GM21423 (cell line): ENCODE results near the gene ALDH1L1.
"Not testable (repeated sequence)": the region's sequence is repeated elsewhere in the genome, so short reads cannot be mapped to it uniquely, and the experiment has no call there.

Experiments
- ATAC-seq: cut with Tn5 transposase; IDR thresholded peaks from one replicate; pipeline ENCODE4 v1.9.1; 2021; ENCODE audit warnings: mild to moderate bottlenecking, moderate library complexity; ENCODE audit not compliant: unreplicated experiment

ALDH1L1 gene

DNA sequence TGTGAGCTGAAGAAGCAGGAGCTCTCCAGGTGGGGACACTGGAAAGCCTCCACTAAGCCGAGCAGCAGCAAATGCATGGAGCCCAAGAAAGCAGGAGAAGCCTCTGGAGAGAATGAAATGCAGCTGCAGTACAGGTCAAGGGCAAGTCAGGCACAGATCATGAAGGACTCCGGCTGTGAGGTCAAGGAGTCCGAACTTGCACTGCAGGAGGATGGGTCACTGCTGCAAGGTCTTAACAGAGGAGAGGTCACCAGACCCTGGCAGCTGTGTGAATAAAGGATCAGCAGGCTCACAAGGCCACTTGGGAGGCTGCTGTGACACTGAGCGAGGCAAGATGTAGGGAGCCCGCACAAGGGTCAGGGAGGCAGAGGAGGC lies 71.7 kb downstream of the ALDH1L1 start:
- no peak for ATAC-seq

DNA sequence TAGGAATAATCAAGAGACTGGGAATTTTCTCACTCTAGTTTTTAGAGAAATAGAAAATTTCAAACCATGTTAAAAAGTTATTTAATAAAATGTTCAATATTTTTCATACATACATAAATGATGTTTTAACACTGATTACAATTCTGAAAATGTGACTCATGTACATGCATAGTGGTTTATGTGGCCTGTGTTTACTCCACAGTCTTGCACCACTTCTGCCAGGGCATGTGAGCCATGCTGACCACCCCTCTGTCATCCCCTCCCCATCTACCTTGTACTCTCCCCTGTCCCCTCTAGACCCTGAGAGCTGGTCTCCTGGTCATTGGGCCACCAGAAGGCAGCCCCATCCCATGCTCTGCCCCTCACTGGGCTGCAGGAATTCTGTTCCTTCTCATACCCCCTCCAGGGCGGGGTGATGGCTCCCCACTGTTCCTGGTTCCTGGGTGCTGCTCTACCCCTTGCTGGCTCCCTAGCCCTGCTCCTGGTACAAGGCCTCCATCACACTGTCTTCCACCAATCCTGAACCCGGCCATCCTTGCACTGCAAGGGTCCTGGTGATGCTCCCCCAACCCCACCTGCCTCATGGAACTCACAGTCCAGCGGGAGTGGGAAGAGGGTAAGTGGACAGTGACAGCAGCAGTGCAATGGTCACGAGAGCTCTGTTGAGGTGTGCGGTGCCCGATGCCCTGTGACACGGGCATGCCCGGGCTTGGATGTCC lies 72.3 kb downstream of the ALDH1L1 start:
- no peak for ATAC-seq

DNA sequence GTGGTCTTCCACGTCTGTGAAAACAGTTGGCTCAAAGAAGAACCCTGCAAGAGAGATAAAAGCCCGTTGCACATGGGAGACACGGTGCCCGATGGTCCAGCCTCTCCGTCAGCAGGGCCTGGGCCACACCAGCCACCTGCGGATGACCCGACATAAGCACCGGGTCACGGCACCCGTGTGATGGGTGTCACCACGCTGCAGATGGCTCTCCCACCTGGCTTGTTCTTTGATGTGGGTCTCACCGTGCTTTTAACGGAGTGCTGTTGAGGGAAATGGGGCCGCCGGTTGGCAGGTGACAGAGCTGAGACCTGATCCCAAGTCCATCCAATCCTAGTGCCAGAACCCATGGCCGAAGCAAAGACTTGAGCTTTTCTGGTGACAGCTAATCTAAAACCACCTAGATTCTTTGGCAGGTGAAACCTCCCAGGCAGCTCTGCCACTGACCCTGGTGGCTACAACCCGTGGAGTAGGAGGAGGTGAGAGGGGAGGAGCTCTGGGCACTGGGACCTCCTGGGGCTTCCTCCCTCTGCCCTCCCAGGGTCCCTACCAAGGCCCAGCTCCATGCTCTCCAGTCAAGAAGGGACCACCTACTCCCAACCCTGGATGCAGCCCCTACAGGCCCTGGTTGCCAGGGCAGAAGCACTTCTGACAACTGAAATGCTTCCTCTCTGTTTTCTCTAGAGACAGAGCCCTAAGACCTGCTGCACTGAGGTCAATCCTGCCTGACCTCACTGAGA lies 73.0 kb downstream of the ALDH1L1 start:
- no peak for ATAC-seq

DNA sequence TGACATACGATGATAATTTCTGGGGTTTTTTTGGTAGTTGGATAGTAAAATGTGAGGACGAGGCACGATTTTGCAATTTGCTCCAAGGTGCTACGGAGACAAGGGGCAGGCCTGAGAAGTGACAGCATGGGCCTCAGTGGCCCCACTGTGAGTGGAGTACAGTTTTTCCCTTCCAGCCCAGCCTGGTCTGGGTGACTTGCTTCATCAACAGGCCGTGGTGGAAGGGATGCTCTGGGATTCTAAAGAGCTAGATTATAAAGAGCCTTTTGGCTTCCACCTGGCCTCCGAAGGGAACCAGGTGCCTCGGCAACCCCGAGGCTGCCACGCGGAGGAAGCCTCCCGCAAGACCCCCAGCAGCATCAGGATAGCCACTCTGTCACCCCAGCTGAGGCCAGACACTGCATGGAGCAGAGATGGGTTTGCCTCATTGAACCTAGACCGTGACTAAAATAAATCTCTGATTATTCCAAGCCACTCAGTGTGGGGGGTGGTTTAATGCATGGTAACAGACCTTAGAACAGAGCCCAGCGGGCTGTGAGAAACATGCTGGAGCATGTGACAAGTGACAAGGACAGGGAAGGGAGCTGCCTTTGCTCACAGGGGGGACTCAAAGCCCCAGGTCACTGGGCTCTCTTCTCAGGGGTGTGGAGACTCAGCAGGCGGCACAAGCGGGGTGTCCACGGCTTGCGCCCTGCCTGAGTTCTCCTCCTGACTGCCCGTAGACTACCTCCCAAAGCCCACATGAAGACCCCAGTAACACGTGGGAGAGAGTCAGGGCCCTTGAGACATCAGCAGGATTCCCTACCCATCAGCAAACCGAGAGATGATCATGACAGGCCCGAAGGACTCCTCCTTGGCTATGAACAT lies 73.8 kb downstream of the ALDH1L1 start:
- no peak for ATAC-seq

DNA sequence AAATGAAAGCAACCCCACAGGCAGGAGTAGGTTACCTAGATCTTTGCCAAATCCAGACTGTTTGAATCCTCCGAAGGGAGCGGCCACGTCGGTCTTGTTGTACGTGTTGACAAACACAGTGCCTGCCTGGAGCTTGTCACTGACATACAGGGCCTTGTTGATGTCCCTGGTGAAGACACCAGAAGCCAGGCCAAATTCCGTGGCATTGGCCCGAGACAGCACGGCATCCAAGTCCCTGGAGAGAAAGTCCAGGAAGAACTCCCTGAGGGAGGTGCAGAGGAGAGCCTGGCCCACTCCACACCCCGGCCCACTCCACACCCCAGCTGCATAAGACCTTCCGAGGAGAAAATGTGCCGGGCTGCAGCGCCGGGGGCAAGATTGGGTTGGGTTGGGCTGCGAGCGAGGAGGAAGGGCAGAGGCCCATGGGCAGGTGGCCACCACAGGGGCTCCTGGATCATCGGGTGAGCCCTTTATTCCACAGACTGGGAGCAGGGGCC lies 74.6 kb downstream of the ALDH1L1 start:
- ATAC-seq: no peak

DNA sequence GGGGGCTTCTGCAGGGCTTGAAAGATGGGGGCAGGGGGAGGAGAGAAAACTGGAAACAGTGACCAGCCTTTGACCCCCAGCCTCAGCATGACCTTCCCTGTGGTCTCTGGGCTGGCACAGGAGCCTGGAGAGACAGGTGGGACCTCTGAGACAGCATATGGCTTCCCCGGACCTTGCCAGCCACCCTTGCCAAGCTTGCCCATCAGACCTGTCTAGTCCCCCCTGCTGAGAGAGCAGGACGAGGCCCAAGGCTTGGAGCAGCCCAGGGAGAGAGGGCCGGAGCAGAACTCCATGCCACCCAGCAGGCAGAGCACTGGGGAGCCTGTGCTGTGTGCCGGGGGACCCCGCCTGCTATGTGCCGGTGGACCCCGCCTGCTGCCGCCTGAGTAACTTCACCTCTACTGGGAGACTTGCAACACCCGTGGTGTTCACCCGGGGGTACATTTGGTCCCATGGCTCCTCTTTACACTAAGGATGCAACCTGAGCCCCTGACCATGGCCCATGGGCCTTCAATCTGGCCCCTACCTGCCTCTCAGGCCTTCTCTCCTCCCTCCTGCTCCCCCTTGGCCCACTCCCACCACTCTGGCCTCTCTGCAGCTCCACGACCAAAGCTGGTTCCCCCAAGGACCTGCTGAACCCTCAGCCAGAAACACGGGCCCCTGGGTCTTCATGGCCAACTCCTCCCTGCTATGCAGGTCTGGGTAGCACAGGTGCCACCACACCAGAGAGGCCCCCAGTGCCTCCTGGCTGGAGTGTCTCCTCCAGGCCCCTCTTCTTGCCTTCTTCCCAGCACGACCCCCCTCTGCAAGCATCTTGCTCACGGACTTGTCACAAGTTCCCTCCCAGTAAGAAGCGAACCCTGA lies 75.4 kb downstream of the ALDH1L1 start:
- no peak for ATAC-seq

DNA sequence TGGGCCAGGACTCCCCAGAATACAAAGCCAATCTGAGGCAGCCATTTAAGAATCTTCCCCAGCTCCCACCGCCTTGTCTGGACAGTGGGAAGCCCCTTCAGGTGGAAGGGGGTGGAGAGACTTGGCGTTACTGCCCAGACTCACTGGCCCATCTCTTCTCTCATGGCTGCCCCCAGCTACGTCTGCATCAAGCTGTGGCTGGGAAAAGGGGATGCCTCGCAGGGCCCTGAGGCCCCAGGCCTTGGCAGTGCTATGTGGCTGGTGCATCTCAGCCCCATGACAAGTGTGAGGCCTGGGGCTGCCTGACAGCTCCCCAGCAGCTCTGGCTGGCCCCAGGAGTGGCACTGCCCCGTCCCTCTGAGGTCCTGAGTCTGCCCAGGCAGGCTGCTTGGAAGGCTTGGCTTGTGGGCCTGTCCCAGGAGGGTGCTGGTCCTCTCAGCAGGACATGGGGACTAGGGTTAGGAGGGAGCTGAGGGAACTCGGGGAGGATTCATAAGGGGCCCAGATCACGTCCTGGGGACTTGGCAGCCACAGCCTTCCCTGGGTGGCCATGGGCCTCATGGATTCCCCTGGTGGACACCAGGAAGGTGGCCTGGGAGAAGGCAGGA lies 76.3 kb downstream of the ALDH1L1 start:
- ATAC-seq: no peak

DNA sequence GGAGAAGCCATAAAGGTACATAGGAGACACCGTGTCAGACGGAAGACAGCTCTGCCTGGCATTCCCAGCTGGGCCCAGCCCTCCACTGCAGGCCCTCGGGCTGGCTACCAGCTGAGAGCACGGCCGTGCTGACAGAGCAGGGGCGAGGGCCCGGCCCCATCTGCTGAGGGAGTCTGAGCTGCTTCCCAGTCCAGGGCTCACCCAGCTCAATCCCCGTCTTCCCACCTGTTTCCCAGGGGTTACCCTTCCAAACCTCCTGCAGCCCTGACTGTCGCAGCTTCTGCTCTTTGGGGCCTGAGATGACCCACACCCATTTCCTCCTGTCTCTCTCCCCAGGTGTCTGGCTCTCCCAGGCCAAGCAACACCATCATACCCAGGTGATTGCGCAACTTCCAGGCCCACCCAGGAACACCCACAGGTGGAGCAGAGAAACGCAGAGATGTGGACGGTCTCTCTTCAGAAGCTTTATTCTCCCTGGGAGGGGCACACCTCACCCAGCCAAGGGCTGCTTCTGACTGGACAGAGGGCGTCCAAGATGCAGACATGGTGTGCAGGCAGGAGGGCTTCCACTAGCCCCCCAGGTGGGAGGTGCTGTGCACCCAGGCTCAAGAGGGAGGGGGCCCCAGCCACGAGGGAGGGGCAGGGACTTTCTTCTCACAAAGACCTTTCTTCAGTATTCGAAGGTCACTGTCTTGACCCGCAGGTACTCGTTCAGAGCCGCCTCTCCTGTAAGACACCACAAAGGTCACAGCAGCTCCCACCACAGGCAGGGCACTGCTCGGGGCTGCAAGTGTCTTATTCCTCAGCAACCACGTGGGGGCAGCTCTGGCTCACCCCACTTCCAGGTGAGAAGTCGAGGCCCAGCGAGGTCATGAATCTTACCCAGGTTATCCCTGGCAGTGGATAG lies 77.0 kb downstream of the ALDH1L1 start:
- no peak for ATAC-seq

DNA sequence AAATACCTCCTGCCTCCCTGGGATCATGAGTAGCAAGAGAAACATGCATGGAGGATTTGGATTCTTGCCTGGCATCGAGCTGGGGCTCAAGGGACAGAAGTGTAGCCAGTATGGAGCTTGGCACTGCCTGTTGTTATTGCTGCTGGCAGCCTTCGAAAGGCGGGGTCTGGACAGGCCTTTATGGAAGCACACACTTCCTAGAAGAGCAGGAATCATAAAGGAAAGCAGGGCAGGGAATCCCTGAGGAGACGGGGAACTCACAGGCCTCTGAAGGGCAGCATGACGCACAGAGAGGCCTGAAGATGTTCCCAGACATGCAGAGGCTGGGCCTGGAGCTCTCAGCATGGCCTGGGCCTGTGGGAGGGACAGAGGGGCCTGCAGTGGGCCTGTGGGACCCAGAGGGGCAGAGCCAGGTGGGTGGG lies 77.8 kb downstream of the ALDH1L1 start:
- no peak for ATAC-seq

DNA sequence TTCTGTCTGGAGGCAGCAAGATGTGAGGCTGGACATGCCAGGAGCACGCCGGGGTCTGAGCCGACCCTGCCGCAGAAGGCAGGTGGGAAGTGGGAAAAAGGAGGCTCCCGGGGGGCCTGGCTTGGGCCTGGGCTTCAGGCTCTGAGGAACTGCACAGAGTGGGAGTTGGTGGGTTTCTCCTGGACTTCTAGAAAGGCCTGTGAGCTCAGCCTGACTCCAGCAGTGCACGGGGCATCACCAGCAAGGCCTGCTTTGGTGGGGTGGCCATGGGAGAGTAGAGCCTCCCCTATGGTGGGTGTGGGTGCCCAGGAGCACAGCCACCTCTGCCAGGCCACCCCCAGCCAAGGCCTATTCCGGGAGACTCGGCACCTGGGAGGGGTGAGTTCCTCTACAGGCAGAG lies 78.4 kb downstream of the ALDH1L1 start:
- no peak for ATAC-seq

DNA sequence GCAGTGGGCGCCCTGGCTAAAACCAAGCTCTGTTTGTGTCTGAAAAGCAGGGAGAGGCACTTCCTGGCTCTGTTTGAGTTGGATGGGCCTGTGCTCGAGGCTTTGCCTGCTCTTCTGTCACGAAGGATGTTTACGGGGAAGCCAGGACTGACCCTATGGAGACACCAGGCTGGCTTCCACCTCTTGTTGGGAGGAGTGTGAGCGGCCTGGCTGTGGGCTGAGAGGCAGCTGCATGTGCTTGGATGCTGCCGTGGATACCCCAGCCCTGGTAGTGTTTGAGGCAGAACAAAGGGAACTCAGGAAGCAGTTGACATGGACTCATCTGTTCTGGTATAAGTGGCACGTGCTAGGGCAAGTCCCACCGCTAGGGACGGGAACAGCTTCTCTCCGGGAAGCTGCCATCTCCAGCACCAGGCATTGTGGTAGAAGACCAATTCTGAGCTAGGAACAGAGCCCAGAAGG lies 78.8 kb downstream of the ALDH1L1 start:
- ATAC-seq: no peak

DNA sequence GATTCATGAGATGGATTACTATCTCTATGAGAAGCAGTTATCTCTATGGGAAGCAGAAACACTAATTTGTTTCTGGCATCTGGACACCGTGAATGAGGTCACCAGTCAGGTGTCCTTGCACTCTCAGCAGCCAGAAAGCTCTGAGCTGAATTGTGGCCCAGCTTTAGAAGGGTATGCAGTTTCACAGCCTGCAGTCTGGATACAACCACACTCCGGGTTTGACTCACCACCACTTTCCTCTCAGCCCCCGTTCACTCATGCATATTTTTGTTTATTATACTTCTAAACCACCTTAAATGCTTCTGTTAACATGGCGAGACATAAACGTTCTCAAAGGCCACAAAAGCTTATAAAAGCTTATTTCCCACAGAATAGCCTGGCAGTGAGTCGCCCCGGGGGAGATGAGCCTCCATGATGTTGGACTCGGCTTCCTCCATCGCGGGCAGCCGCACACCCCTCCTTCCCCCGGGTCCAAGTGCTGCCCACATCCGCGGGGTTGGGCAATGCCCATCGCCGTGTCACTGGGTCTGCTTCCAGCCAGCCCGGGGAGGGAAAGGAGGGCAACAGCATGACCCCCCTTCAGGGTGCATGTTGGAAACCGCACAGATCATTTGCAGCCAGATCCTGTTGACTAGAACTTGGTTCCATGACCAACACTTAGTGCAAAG lies 79.6 kb downstream of the ALDH1L1 start:
- ATAC-seq: no peak

DNA sequence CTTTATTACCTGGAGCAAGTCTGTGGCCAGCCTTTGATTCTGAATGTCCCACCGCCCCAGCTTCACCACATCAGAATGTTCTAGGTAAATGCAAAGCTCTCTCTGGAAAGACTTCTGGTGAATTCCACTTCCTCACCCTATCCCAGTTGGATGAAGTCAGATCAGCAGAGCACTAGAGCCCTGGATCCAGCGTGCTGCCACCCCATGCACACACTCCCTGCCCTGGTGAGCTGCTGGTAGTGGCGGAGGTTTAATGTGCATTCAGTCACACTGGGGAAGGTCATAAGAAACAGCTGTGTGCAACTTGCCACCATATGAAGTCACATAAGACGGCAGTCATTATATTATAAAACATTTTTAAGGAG lies 80.1 kb downstream of the ALDH1L1 start:
- no peak for ATAC-seq

DNA sequence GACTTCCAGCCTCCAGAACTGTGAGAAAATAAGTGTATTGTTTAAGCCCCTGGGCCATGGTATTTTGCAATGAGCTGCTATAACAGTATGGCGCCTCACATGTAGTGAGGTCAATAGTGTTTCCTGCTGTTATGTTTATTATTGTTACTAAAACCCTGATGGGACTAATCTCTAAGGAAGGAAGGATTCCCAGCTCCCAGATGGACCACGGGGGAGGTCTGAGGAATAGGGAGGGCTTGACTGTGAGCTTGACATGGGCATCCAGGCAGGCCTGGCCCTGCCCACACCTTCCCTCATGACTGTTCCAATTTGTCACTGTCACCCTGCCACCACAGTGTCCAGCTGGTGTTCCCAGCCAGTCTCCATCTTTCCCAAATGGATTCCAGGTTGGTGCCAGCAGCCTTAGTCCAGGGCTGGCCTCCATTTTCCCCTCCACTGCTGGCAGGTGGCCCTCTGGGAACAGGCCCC lies 82.0 kb downstream of the ALDH1L1 start:
- no peak for ATAC-seq

DNA sequence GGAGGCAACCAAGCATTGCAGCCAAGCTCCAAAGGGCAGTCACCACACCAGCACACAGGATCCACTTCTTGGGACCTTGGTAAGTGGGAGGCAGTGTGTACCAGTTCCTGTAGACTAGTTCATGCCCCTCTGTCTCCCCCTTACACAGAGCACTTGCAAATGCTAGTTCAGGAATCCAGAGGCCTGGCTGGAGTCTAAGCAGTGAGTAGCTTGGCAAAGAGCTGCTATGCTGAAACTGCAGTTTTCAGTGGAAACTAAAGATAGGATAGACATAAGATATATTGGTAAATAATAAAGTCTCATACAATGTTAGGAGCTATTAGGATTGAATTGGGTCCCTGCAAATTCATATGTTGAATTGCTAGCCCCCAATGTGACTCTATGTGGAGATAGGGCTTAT lies 82.6 kb downstream of the ALDH1L1 start:
- no peak for ATAC-seq

DNA sequence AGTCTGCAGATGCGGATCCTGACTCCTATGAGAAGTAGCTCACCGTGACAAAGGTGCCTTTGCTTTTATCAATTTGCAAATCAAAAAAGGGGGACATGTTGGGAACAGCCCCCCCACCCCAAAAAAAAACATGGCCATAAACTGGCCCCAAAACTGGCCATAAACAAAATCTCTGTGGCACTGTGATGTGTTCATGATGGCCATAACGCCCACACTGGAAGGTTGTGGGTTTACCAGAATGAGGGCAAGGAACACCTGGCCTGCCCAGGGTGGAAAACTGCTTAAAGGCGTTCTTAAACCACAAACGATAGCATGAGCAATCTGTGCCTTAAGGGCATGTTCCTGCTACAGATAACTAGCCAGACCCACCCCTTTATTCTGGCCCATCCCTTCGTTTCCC lies 84.1 kb downstream of the ALDH1L1 start:
- ATAC-seq: not testable (repeated sequence)

DNA sequence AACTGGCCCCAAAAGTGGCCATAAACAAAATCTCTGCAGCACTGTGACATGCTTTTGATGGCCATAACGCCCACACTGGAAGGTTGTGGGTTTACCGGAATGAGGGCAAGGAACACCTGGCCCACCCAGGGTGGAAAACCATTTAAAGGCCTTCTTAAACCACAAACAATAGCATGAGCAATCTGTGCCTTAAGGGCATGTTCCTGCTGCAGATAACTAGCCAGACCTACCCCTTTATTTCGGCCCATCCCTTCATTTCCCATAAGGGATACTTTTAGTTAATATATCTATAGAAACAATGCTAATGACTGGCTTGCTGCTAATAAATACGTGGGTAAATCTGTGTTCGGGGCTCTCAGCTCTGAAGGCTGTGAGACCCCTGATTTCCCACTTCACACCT lies 88.3 kb downstream of the ALDH1L1 start:
- not testable (repeated sequence) for ATAC-seq

DNA sequence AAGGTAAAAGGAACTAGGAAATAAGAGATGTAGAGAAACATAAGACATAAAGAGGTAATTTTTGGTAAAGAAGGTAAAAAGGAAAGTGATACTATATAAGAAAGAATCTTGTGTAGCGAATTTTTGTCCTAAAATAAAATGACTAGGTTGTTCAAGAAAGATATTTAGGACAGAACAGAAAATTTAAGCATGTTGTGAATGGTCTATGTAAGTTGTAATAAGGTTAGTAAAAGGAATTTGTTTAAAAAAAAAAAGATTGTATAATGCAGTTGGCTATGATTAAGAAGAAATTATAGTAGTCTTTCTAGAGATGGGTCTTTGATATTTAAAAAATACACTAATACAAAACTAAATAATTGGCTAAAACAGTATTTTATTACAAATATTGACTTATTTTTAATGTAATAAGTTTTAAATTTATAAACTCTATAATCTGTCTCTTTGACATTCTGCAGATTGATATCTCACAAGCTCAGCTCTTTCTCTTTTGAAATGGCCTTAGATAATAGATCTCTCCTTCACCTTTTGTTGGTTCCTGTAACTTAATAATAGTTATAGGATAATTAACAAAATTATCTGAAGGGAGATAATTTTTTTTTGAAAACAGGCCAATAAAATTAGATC lies 92.7 kb downstream of the ALDH1L1 start:
- ATAC-seq: no peak
